Measurements from ENCODE around the gene ZBED1.

GRCh38 chrX:2449135-2449886 is 51.5 kb downstream of the ZBED1 start:
- TF ChIP-seq TAF1 (IDR thresholded peaks at IDR 0.05; ENCODE audit: borderline replicate concordance, insufficient read depth, low read length), result no peak
- TF ChIP-seq REST (IDR thresholded peaks at IDR 0.05; ENCODE audit: insufficient read depth in 1 of 2, low read depth in 2 of 2, low read length in 2 of 2), result no peak
- no peak for TF ChIP-seq SIN3A (IDR thresholded peaks at IDR 0.05; ENCODE audit: borderline replicate concordance, insufficient read depth, low read length)
- no peak for TF ChIP-seq POLR2AphosphoS5 (IDR thresholded peaks at IDR 0.05; ENCODE audit: low read depth, low read length)
- no peak for TF ChIP-seq FOXP2 (optimal IDR thresholded peaks at IDR 0.05; ENCODE audit: borderline replicate concordance, extremely low read depth, extremely low read length, insufficient read depth)
